Neural cell (in vitro differentiated cells): Measurements from ENCODE around the gene ACACA. TPM values are rescaled to one million over a fixed set of nuclear protein-coding genes. Genes with fewer than 3 reads are reported as not detected.

Source experiments
- H2AFZ ChIP-seq: fragments of 200-600, 300-800 bp; sonication (generic), shearing (Covaris generic); 2 replicates; pipeline ENCODE4 v1.6.0; 2014; ENCODE audit warnings: low read depth, mild to moderate bottlenecking, antibody characterized with exemption, low read length, moderate library complexity
- H3F3A ChIP-seq: fragments of 200-600 bp; shearing (Covaris generic); 2 replicates; pipeline ENCODE4 v1.6.1; 2016; ENCODE audit warnings: mild to moderate bottlenecking, moderate library complexity, mixed read lengths, antibody characterized with exemption, low read length; ENCODE audit not compliant: insufficient read depth, poor library complexity, severe bottlenecking
- H3K27ac ChIP-seq: fragments of 200-600, 300-800 bp; sonication (generic), shearing (Covaris generic); 2 replicates; pipeline ENCODE4 v1.5.1; 2014; ENCODE audit warnings: mild to moderate bottlenecking, low read length, moderate library complexity
- H3K27me3 ChIP-seq: fragments of 300-800, 200-600 bp; sonication (generic), shearing (Covaris generic); 2 replicates; pipeline ENCODE4 v1.6.0; 2014; ENCODE audit warnings: mild to moderate bottlenecking, low read depth, low read length, moderate library complexity; ENCODE audit not compliant: insufficient read depth
- H3K36me3 ChIP-seq: fragments of 300-800, 200-600 bp; sonication (generic), shearing (Covaris generic); 2 replicates; pipeline ENCODE4 v1.5.1; 2014; ENCODE audit warnings: mild to moderate bottlenecking, antibody characterized with exemption, low read length, moderate library complexity; ENCODE audit not compliant: insufficient read depth
- H3K4me2 ChIP-seq: fragments of 300-800, 200-600 bp; sonication (generic), shearing (Covaris generic); 2 replicates; pipeline ENCODE4 v1.6.0; 2014; ENCODE audit warnings: mild to moderate bottlenecking, low read length
- H3K4me3 ChIP-seq: fragments of 300-800, 200-600 bp; sonication (generic), shearing (Covaris generic); 2 replicates; pipeline ENCODE4 v1.5.1; 2014; ENCODE audit warnings: mild to moderate bottlenecking, low read length, moderate library complexity
- H3K79me2 ChIP-seq: fragments of 200-600 bp; shearing (Covaris generic); replicated peaks from 2 replicates; pipeline ENCODE4 v1.6.0; 2014; ENCODE audit warnings: mild to moderate bottlenecking, low read length, moderate library complexity; ENCODE audit not compliant: insufficient read depth
- H3K9ac ChIP-seq: fragments of 300-800, 200-600 bp; sonication (generic), shearing (Covaris generic); 2 replicates; pipeline ENCODE4 v1.6.1; 2016; ENCODE audit warnings: mild to moderate bottlenecking, low read length, mixed read lengths
- H3K9me2 ChIP-seq: fragments of 200-600 bp; shearing (Covaris generic); 2 replicates; pipeline ENCODE4 v1.6.1; 2016; ENCODE audit warnings: mild to moderate bottlenecking, low read length, mixed read lengths; ENCODE audit not compliant: insufficient read depth
- H3K9me3 ChIP-seq: fragments of 200-600, 300-800 bp; sonication (generic), shearing (Covaris generic); 2 replicates; pipeline ENCODE4 v1.6.1; 2016; ENCODE audit warnings: mild to moderate bottlenecking, mixed run types, low read length, moderate library complexity, mixed read lengths
- H4K20me1 ChIP-seq: fragments of 200-600 bp; shearing (Covaris generic); 2 replicates; pipeline ENCODE4 v1.6.1; 2016; ENCODE audit warnings: mild to moderate bottlenecking, mixed run types; ENCODE audit not compliant: insufficient read depth
- EP300 ChIP-seq: fragments of 450-650 bp; conservative IDR thresholded peaks from 2 replicates; pipeline ENCODE4 v1.6.1; 2014; ENCODE audit warnings: antibody characterized with exemption, mild to moderate bottlenecking, moderate library complexity; ENCODE audit not compliant: poor library complexity, severe bottlenecking
- EZH2 ChIP-seq: fragments of 200-600, 300-800 bp; shearing (Covaris generic), sonication (generic); IDR thresholded peaks from 2 replicates; pipeline ENCODE4 v1.6.1; 2014; ENCODE audit warnings: antibody characterized with exemption, low read length, borderline replicate concordance, mild to moderate bottlenecking; ENCODE audit not compliant: insufficient read depth, poor library complexity, severe bottlenecking
- MXI1 ChIP-seq: fragments of 450-650 bp; conservative IDR thresholded peaks from 2 replicates; pipeline ENCODE4 v1.6.1; 2014; ENCODE audit warnings: antibody characterized with exemption, mild to moderate bottlenecking; ENCODE audit not compliant: poor library complexity, severe bottlenecking
- POLR2AphosphoS5 ChIP-seq: IDR thresholded peaks from 2 replicates; pipeline ENCODE4 v1.6.1; 2012
- RAD21 ChIP-seq: fragments of 450-650 bp; conservative IDR thresholded peaks from 2 replicates; pipeline ENCODE4 v1.6.1; 2014; ENCODE audit warnings: antibody characterized with exemption, mild to moderate bottlenecking, moderate library complexity
- SMC3 ChIP-seq: fragments of 450-650 bp; conservative IDR thresholded peaks from 2 replicates; pipeline ENCODE4 v1.6.1; 2014; ENCODE audit warnings: antibody characterized with exemption, mild to moderate bottlenecking, moderate library complexity; ENCODE audit not compliant: poor library complexity
- TAF1 ChIP-seq: IDR thresholded peaks from 2 replicates; pipeline ENCODE4 v1.6.1; 2012; ENCODE audit warnings: low read depth
- polyA plus RNA-seq: library from polyadenylated mRNA; depleted of rRNA; stranded (reverse); fragments of >200 nt; gene quantifications from 2 replicates; pipeline ENCODE4 v1.2.3, GENCODE V29; 2014
- TF ChIP-seq, protein P1 (sequence below): IDR thresholded peaks from 2 replicates; pipeline ENCODE4 v1.6.1; 2012; ENCODE audit warnings: borderline replicate concordance
- TF ChIP-seq, protein P2 (sequence below): fragments of 450-650 bp; IDR thresholded peaks from 2 replicates; pipeline ENCODE4 v1.5.1; 2014; ENCODE audit warnings: antibody characterized with exemption, mild to moderate bottlenecking, moderate library complexity; ENCODE audit not compliant: poor library complexity, severe bottlenecking

The ACACA gene
- polyA plus RNA-seq, 1 donor from 2014 or later, result 38.4 TPM

DNA sequence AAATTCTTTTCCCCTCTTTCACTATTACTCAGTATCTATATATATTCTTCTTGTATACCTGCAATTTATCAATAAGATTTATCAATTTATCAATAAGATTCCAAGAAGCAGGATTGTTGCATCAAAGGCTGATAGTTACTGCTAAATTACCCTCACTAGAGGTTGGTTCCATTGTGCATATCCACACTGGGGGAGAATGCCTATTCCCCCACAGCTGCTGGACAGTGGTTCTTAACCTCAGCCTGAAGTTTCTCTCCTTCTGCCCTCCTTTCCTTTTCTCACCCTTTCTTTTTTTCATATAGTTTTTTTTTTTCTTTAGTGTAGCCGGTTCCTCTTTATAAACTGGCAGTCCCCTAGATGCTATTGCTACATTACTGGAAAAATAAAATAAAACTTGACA is 24.6 kb downstream of the ACACA start:
- H3K4me2 ChIP-seq, result no peak overlapping the region
- no peaks in the 10 kb centered on the region for H3K9me2 ChIP-seq
- H3F3A ChIP-seq, result no peaks in the 10 kb centered on the region
- no peaks in the 10 kb centered on the region for H3K79me2 ChIP-seq
- TF ChIP-seq EZH2, result no peak
- TF ChIP-seq, protein P1, sequence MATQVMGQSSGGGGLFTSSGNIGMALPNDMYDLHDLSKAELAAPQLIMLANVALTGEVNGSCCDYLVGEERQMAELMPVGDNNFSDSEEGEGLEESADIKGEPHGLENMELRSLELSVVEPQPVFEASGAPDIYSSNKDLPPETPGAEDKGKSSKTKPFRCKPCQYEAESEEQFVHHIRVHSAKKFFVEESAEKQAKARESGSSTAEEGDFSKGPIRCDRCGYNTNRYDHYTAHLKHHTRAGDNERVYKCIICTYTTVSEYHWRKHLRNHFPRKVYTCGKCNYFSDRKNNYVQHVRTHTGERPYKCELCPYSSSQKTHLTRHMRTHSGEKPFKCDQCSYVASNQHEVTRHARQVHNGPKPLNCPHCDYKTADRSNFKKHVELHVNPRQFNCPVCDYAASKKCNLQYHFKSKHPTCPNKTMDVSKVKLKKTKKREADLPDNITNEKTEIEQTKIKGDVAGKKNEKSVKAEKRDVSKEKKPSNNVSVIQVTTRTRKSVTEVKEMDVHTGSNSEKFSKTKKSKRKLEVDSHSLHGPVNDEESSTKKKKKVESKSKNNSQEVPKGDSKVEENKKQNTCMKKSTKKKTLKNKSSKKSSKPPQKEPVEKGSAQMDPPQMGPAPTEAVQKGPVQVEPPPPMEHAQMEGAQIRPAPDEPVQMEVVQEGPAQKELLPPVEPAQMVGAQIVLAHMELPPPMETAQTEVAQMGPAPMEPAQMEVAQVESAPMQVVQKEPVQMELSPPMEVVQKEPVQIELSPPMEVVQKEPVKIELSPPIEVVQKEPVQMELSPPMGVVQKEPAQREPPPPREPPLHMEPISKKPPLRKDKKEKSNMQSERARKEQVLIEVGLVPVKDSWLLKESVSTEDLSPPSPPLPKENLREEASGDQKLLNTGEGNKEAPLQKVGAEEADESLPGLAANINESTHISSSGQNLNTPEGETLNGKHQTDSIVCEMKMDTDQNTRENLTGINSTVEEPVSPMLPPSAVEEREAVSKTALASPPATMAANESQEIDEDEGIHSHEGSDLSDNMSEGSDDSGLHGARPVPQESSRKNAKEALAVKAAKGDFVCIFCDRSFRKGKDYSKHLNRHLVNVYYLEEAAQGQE, result no peak
- no peaks in the 10 kb centered on the region for H3K9me3 ChIP-seq
- H3K36me3 ChIP-seq, result no peaks in the 10 kb centered on the region
- H3K4me3 ChIP-seq, result no peak overlapping the region
- no peak overlapping the region for H2AFZ ChIP-seq
- no peak overlapping the region for H3K9ac ChIP-seq
- H4K20me1 ChIP-seq, result no peaks in the 10 kb centered on the region
- no peaks in the 10 kb centered on the region for H3K27me3 ChIP-seq
- H3K27ac ChIP-seq, result no peak overlapping the region

DNA sequence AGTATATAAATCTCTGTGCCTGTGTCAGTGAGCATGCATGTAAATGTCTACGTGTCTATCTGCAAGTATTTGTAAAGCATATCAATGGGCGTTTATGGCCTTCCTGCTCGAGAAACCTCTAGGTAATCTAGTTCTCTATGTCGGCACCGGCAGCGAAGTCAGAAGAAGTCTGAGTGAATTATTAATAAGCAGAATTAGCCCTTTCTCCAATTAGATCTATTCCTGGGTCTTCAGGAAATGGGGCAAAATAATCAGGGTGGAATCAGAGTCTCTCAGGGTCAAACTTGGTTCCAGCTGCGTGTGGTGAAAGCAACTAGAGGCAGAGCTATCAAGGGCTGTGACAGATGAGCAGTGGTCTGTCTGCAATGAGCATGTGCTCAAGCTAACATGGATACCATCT is 30.9 kb downstream of the ACACA start, which contains the start of gene C17orf78:
Gene C17orf78, plus strand, starts transcription at position 280 of the 400 bp plus-strand sequence. Its CDS starts 108 bp downstream, at position 388.
- no peak within 1 kb of the TSS for H3K9ac ChIP-seq
- H3K79me2 ChIP-seq, result no peaks in the 10 kb centered on the region
- no peaks in the 10 kb centered on the region for H3K9me3 ChIP-seq

More for the DNA sequence above, 30.9 kb downstream of the ACACA start, which contains the start of gene C17orf78:
- H3F3A ChIP-seq, result no peaks in the 10 kb centered on the region
- no peak within 1 kb of the TSS for H2AFZ ChIP-seq
- no peak for TF ChIP-seq SMC3
- TF ChIP-seq TAF1, result no peak
- no peak for TF ChIP-seq EZH2
- no peak for TF ChIP-seq POLR2AphosphoS5
- TF ChIP-seq, protein P1, result no peak
- no peak for TF ChIP-seq EP300
- TF ChIP-seq, protein P2, sequence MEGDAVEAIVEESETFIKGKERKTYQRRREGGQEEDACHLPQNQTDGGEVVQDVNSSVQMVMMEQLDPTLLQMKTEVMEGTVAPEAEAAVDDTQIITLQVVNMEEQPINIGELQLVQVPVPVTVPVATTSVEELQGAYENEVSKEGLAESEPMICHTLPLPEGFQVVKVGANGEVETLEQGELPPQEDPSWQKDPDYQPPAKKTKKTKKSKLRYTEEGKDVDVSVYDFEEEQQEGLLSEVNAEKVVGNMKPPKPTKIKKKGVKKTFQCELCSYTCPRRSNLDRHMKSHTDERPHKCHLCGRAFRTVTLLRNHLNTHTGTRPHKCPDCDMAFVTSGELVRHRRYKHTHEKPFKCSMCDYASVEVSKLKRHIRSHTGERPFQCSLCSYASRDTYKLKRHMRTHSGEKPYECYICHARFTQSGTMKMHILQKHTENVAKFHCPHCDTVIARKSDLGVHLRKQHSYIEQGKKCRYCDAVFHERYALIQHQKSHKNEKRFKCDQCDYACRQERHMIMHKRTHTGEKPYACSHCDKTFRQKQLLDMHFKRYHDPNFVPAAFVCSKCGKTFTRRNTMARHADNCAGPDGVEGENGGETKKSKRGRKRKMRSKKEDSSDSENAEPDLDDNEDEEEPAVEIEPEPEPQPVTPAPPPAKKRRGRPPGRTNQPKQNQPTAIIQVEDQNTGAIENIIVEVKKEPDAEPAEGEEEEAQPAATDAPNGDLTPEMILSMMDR, result no peak
- no peak for TF ChIP-seq MXI1
- no peak for TF ChIP-seq RAD21
- no peaks in the 10 kb centered on the region for H3K9me2 ChIP-seq
- no peak within 1 kb of the TSS for H3K27ac ChIP-seq
- H4K20me1 ChIP-seq, result no peaks in the 10 kb centered on the region
- H3K4me2 ChIP-seq, result no peak within 1 kb of the TSS
- H3K27me3 ChIP-seq, result no peaks in the 10 kb centered on the region
- no peaks in the 10 kb centered on the region for H3K36me3 ChIP-seq
- no peak within 1 kb of the TSS for H3K4me3 ChIP-seq
